DOHH2 (cell line): ENCODE data around the gene CFAP43.

ENCODE experiments used
- EZH2phosphoT487 ChIP-seq: fragments of 200-600 bp; sonication (generic); IDR thresholded peaks from 2 replicates; pipeline ENCODE4 v1.6.1; 2017; ENCODE audit warnings: borderline replicate concordance, mild to moderate bottlenecking, antibody characterized with exemption, low read length, moderate library complexity, mixed read lengths
- TF ChIP-seq, protein P1 (sequence below): fragments of 200-600 bp; sonication (generic); IDR thresholded peaks from one replicate; pipeline ENCODE4 v1.5.1; 2014; ENCODE audit warnings: antibody characterized with exemption, mild to moderate bottlenecking, low read depth, low read length; ENCODE audit not compliant: poor library complexity, severe bottlenecking

GRCh38 chr10:104119996-104120395 is 112.2 kb downstream of the CFAP43 start:
- TF ChIP-seq, protein P1, sequence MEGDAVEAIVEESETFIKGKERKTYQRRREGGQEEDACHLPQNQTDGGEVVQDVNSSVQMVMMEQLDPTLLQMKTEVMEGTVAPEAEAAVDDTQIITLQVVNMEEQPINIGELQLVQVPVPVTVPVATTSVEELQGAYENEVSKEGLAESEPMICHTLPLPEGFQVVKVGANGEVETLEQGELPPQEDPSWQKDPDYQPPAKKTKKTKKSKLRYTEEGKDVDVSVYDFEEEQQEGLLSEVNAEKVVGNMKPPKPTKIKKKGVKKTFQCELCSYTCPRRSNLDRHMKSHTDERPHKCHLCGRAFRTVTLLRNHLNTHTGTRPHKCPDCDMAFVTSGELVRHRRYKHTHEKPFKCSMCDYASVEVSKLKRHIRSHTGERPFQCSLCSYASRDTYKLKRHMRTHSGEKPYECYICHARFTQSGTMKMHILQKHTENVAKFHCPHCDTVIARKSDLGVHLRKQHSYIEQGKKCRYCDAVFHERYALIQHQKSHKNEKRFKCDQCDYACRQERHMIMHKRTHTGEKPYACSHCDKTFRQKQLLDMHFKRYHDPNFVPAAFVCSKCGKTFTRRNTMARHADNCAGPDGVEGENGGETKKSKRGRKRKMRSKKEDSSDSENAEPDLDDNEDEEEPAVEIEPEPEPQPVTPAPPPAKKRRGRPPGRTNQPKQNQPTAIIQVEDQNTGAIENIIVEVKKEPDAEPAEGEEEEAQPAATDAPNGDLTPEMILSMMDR, result no peak
- no peak for TF ChIP-seq EZH2phosphoT487
